ENCODE measurements around the gene PDE9A. TPM values are rescaled to one million over a fixed set of nuclear protein-coding genes. Genes with fewer than 3 reads are reported as not detected.

PDE9A gene
- polyA plus RNA-seq, 1 experiment, result 0.09 TPM

- H3K36me3 ChIP-seq (ENCODE audit: control insufficient read depth, insufficient read depth, low read length), result no peaks in the 10 kb centered on the region
- ChIA-PET CTCF (no interaction called here), POLR2A (no interaction called here)
- H3K4me3 ChIP-seq (ENCODE audit: low read depth, low read length), result no peak overlapping the region
- peaks cover 12% of the 10 kb centered on the region for H3K27me3 ChIP-seq (ENCODE audit: control insufficient read depth, insufficient read depth, low read length)
- no peak for TF ChIP-seq CTCF (IDR thresholded peaks at IDR 0.05; ENCODE audit: insufficient read depth, low read depth, low read length)
- no peak for DNase-seq (ENCODE audit: low read depth)
These were observed 123.8 kb downstream of the PDE9A start for GRCh38 chr21:42777064-42777756.

GRCh38 chr21:42777757-42778344, 124.4 kb downstream of the PDE9A start:
- Histone ChIP-seq H3K27me3 (ENCODE audit: control insufficient read depth, insufficient read depth, low read length) (peaks cover 15% of the 10 kb centered on the region), H3K4me3 (ENCODE audit: low read depth, low read length) (no peak overlapping the region), H3K36me3 (ENCODE audit: control insufficient read depth, insufficient read depth, low read length) (no peaks in the 10 kb centered on the region)
- CTCF ChIA-PET, result no interaction called here
- DNase-seq (ENCODE audit: low read depth), result no peak
- POLR2A ChIA-PET, result no interaction called here
- TF ChIP-seq CTCF (IDR thresholded peaks at IDR 0.05; ENCODE audit: insufficient read depth, low read depth, low read length), result no peak

GRCh38 chr21:42779431-42779861, 126.0 kb downstream of the PDE9A start:
- POLR2A ChIA-PET, result no interaction called here
- no peak for DNase-seq (ENCODE audit: low read depth)
- no peak for TF ChIP-seq CTCF (IDR thresholded peaks at IDR 0.05; ENCODE audit: insufficient read depth, low read depth, low read length)
- H3K36me3 ChIP-seq (ENCODE audit: control insufficient read depth, insufficient read depth, low read length), result no peaks in the 10 kb centered on the region
- H3K4me3 ChIP-seq (ENCODE audit: low read depth, low read length), result no peak overlapping the region
- CTCF ChIA-PET, result no interaction called here
- H3K27me3 ChIP-seq (ENCODE audit: control insufficient read depth, insufficient read depth, low read length), result peaks cover 18% of the 10 kb centered on the region

- POLR2A ChIA-PET, result no interaction called here
- peaks cover 18% of the 10 kb centered on the region for H3K27me3 ChIP-seq (ENCODE audit: control insufficient read depth, insufficient read depth, low read length)
These were observed 127.2 kb downstream of the PDE9A start for GRCh38 chr21:42780617-42781016.

More at GRCh38 chr21:42780617-42781016, 127.2 kb downstream of the PDE9A start:
- DNase-seq (ENCODE audit: low read depth), result no peak
- Histone ChIP-seq H3K36me3 (ENCODE audit: control insufficient read depth, insufficient read depth, low read length) (no peaks in the 10 kb centered on the region), H3K4me3 (ENCODE audit: low read depth, low read length) (no peak overlapping the region)
- TF ChIP-seq CTCF (IDR thresholded peaks at IDR 0.05; ENCODE audit: insufficient read depth, low read depth, low read length), result no peak
- CTCF ChIA-PET, result no interaction called here
